ENCODE measurements around the gene NT5DC4.

DNA sequence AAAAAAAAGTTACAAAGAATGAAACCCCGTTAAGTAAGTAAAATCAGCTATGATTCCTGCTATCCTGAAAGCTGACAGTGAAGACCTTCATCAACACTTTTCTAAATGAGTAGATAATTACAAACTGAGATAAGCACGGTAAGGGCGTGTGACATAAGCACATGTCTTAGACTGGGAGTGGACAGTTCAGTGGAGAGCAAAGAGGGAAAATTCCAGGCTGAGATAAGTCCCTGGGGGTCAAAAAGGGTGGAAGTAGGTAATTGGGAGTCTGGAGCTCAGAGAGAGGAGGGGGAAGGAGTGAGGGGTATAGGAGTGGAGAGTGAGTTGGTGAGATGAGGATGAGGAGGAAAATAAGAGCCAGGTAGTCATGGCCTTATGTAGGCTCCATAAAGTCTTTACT, 67.8 kb downstream of the NT5DC4 start:
- TF ChIP-seq SIN3A (IDR thresholded peaks at IDR 0.05; ENCODE audit: borderline replicate concordance, low read depth, low read length) (no peak), REST (IDR thresholded peaks at IDR 0.05; ENCODE audit: low read depth, low read length) (no peak), YY1 (IDR thresholded peaks at IDR 0.05; ENCODE audit: low read depth) (no peak), POLR2AphosphoS5 (IDR thresholded peaks at IDR 0.05; ENCODE audit: low read depth, low read length) (no peak), FOSL2 (IDR thresholded peaks at IDR 0.05; ENCODE audit: borderline replicate concordance, low read depth) (no peak), MXI1 (IDR thresholded peaks at IDR 0.05; ENCODE audit: low read depth, low read length) (no peak), CHD2 (IDR thresholded peaks at IDR 0.05; ENCODE audit: low read length, partially characterized antibody) (no peak), RAD21 (IDR thresholded peaks at IDR 0.05; ENCODE audit: low read length) (no peak), EZH2phosphoT487 (IDR thresholded peaks at IDR 0.05; ENCODE audit: borderline replicate concordance, low read depth) (no peak), TEAD4 (IDR thresholded peaks at IDR 0.05; ENCODE audit: borderline replicate concordance, insufficient read depth) (no peak), JUND (IDR thresholded peaks at IDR 0.05) (no peak)
- TF ChIP-seq, protein P1, sequence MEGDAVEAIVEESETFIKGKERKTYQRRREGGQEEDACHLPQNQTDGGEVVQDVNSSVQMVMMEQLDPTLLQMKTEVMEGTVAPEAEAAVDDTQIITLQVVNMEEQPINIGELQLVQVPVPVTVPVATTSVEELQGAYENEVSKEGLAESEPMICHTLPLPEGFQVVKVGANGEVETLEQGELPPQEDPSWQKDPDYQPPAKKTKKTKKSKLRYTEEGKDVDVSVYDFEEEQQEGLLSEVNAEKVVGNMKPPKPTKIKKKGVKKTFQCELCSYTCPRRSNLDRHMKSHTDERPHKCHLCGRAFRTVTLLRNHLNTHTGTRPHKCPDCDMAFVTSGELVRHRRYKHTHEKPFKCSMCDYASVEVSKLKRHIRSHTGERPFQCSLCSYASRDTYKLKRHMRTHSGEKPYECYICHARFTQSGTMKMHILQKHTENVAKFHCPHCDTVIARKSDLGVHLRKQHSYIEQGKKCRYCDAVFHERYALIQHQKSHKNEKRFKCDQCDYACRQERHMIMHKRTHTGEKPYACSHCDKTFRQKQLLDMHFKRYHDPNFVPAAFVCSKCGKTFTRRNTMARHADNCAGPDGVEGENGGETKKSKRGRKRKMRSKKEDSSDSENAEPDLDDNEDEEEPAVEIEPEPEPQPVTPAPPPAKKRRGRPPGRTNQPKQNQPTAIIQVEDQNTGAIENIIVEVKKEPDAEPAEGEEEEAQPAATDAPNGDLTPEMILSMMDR (IDR thresholded peaks at IDR 0.05), result no peak
